ENCODE results near the gene PLCD3.

GRCh38 chr17:45116434-45117016 is 15.8 kb downstream of the PLCD3 start:
- TF ChIP-seq CTCF (IDR thresholded peaks at IDR 0.05), result no peak
- TF ChIP-seq EP300 (IDR thresholded peaks at IDR 0.05), result no peak
